HG03108 (cell line): Measurements from ENCODE around the gene POFUT1.
"Not testable (repeated sequence)": the region's sequence is repeated elsewhere in the genome, so short reads cannot be mapped to it uniquely, and the experiment has no call there.

Experiments used
- ATAC-seq: cut with Tn5 transposase; IDR thresholded peaks from one replicate; pipeline ENCODE4 v1.9.1; 2021; ENCODE audit warnings: moderate library complexity; ENCODE audit not compliant: unreplicated experiment

The POFUT1 gene

GRCh38 chr20:32232326-32232886 lies 24.7 kb downstream of the POFUT1 start:
- ATAC-seq = no peak

DNA sequence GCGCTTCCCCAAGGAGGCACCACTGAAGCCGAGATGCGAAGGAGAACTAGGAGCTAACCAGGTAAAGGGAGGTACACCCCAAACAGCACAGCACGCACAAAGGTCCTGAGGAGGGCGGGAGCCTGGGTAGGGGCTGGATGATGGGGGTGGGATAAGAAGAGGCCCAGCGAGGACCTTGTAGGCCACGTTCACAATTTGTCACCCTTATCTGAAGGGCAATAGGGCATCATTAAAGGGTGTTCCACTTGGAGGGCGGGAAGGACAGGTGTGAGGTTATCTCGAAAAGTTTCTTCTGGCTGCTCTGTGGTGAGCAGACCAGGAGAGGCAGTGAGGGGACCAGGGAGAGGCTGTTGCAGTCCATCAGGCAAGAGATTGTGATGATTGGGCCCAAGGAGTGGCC lies 25.6 kb downstream of the POFUT1 start:
- no peak for ATAC-seq

DNA sequence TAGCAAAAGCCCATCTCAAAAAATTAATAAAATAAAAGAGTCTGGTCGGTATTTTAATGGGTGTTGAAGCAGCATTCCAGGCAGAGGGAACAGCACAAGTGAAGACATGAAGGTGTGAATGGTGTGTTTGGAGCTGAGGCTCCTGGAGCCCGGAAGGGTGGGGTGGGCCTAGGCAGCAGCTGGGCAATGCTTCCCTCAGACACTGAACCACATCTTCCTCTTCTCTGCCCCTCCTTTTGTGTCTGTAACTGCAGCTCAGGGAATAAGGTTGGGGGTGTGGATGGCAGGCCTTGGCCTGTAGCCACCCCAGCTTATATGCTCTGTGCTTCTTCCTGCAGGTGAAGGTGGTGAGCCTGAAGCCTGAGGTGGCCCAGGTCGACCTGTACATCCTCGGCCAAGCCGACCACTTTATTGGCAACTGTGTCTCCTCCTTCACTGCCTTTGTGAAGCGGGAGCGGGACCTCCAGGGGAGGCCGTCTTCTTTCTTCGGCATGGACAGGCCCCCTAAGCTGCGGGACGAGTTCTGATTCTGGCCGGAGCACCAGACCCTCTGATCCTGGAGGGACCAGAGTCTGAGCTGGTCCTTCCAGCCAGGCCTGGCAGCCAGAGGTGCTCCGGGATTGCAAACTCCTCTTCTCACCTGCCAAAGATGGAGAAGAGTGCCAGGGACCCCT lies 26.6 kb downstream of the POFUT1 start:
- no peak for ATAC-seq

DNA sequence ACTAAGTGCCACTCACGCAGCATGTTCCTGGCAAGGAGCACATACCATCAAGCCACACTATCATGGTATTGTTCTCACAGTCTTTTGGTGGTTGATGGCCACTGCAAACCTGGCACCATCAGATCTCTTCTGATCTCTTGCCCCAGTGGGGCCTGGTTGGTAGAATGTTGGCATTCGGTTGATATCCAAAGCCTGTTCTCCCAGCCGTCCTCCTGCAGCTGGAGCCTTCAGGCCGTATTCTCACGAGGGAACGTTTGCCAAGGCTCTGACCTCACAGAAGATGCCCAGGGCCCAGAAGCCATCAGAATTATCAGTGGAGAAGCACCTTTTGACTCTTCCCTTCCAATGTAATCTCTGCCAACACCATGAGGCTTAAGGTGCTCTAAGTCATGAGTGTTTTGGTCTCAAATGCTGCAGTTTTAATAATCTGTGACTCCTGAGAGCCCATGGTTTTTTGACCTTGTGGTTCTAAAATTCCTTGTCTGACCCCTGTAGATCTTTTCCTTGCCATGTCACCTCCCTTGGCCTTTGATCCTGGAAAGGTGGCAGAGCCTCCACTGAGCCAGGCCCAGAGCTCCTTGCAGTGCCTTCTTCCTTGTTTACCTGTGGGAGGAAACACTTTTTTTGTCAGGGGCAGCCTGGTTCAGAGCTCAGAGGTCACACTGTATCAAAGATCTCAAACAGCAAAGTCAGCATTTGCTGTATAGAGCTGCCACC lies 27.8 kb downstream of the POFUT1 start:
- ATAC-seq = no peak

GRCh38 chr20:32236048-32236533 lies 28.4 kb downstream of the POFUT1 start:
- ATAC-seq = no peak

DNA sequence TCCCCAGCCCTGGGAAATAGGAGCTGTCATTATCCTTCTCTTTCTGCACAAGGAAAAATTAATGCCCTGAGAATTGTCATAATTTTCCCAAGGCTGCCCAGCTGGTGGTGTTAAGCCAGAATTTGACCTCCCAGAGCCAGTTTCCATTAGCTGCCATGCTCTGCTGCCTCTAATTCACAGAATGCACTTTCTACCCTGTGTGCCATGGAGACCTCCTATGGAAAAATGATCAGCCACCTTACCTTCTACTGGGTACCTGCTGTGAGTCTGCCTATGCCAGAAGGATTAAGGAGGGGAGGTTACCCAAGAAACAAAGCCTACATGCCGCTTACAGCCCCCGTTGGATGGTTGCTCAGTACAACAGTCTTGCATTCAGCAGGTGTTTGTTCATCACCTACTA lies 29.1 kb downstream of the POFUT1 start:
- ATAC-seq = no peak

DNA sequence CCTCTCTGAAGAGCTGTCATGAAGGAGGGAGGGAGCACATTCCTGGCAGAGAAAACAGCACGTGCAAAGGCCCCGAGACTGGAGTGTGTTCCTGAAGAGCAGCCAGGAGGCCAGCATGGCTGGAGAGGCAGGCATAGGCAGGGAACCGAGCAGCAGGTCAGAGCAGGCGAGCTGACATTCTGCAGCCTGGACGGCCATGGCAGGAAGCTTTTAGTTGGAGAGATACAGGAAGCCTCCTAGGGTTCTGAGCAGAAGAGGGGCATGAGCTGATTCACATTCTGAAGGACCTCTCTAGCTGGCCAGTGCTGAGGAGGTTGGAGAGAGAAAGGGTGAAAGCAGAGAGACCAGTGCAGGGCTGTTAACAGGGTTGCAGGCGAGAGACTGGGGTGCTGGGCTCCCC lies 29.7 kb downstream of the POFUT1 start:
- no peak for ATAC-seq

DNA sequence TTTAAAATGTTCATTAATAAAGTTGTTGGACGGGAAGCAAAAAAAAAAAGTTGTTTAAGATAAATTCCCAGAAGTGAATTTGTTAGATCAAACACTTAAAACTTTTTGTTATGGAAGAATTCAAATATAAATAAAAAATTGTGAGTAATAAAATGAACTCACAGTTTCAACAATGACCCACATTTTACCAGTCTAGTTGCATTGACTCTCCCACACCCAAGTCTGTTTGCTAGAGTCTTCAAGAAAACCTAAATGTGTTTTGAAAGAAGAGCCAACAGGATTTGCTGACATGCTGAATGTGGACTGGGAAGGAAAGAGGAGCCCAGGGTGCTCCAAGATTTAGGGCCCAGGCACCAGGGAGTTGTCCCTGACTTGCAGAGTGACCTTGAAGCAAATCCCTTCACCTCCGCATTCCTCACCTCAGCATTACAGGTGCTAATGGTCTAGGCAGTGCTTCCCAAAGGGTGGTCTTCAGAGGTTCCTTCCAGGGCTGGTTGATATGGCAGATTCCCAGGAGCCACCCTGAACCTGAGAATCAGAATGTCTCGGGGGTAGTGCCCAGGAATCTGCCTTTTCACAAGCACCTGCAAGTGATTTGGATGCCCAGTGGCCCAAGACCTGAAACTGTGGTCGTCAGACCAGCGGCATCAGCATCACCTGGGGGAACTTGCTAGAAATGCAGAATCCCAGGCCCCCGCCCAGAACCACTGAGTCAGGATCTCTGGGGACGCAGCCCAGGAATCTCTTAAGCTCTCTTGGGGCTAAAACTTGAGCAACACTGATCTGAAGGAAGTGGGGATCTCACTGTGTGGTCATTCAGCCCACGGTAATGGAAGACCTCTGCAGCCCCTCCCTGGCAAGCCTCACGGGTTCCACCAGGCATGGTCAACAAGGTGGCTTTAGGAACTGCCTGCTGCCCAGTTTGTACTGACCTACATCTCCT lies 31.1 kb downstream of the POFUT1 start:
- no peak for ATAC-seq

GRCh38 chr20:32240205-32240604 lies 32.5 kb downstream of the POFUT1 start:
- no peak for ATAC-seq

DNA sequence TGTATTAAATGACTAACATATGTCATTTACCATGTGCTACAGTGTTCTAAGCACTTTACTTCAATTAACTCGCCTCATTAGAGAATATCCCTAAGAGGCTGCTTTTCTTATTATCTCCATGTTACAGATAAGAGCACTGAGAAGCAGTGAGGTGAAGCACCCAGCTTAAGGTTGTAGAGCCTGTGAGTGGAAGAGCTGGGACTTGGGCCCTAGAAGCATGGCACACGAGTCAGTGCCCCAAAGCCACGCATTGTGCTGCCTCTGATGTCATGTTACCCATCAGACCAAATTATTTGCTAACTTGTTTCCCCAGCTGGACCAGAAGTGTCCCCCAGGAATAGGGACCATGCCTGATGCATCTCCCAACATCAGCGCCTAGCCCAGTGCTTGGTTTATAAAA lies 34.1 kb downstream of the POFUT1 start:
- ATAC-seq = no peak

- ATAC-seq = no peak
These were observed 36.6 kb downstream of the POFUT1 start for GRCh38 chr20:32244150-32244823.

DNA sequence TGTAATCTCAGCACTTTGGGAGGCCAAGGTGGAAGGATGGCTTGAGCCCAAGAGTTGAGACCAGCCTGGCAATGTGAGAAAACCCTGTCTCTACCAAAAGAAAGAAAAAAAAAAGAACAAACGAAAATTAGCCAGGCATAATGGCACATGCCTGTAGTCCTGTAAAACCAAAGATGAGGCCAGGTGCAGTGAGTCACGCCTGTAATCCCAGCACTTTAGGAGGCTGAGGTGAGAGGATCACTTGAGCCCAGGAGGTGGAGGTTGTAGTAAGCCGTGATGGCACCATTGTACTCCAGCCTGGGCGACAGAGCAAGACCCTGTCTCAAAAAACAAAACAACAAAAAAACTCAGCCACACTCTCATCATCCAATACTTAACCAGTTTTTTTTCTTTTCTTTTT lies 37.3 kb downstream of the POFUT1 start:
- no peak for ATAC-seq

GRCh38 chr20:32246208-32246607 lies 38.5 kb downstream of the POFUT1 start:
- not testable (repeated sequence) for ATAC-seq

DNA sequence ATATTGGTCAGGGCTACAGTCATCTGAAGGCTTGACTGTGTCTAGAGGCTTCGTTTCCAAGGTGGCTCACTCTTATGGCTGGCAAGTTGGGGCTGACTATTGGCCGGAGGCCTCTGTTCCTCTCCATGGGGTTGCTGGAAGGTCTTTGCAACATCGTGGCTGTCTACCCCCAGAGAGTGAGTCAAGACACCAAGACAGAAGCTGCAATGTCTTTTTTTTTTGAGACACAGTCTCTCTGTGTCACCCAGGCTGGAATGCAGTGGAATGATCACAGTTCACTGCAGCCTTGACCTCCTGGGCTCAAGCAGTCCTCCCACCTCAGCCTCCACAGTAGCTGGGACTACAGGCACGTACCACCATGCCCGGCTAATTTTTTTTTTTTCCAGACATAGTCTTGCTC lies 40.4 kb downstream of the POFUT1 start:
- ATAC-seq = no peak

DNA sequence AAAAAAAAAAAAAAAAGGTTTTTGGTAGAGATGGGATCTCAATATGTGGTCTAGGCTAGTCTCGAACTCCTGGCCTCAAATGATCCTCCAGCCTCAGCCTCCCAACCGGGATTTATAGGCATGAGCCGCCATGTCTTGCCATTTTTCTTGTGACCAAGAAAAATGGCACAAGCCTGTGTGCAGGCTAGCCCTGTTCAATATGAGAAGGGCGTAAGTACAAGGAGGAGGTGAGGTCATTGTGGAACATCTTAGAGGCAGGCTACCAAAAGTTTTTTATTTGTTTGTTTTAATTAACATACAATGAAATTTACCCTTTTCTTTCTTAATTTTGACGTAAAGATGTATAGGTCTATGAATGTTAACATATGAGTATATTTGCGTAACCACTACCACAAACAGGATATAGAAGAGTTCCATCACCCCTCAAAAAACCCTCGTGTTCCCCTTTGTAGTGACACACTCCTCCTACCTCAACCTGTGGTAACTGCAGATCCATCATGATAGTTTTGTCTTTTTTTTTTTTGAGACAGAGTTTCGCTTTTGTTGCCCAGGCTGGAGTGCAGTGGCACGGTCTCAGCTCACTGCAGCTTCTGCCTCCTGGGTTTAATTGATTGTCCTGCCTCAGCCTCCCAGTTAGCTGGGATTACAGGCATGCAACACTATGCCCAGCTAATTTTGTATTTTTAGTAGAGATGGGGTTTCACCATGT lies 41.5 kb downstream of the POFUT1 start:
- ATAC-seq = no peak

DNA sequence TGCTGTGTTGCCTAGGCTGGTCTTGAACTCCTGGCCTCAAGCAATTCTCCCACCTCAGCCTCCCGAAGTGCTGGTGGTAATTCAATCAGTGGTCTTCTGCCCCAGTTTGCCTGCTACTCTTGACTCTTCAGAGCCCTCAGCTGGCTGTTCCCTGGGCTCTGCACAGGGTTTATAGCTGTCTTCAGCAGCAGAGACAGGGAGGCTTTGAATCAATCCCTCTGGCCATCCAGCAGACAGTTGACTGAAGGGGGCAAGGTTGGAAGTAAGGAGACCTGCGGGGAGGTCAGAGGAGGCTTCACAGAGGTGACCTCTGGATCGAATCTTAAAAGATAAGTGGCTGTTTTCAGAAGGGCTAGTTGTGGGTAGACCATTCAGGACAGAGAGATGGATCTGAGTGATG lies 43.8 kb downstream of the POFUT1 start:
- ATAC-seq = no peak

DNA sequence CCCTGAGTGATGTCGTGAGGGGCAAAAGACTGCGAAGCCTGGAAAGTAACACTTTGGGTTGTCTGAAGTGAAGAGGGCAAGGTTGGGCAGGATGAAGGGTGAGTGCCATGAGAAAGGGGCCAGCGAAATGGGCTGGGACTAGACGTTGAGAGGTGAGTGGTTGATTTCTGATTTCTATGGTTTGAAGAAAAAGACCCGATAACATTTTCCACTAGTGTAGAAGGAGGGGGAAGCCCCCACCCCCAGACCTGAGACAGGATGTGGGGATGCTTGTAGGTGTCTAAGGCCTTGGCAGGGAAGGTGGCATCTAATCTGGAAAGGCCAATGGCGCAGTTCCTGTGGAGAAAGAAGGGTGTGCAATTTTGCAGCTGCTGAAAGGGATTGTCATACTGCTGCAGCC lies 44.5 kb downstream of the POFUT1 start:
- ATAC-seq = no peak

GRCh38 chr20:32260973-32261372 lies 53.3 kb downstream of the POFUT1 start:
- not testable (repeated sequence) for ATAC-seq

GRCh38 chr20:32261644-32262043 lies 54.0 kb downstream of the POFUT1 start:
- no peak for ATAC-seq

GRCh38 chr20:32263398-32263954 lies 55.8 kb downstream of the POFUT1 start:
- ATAC-seq = no peak
